ENCODE results near the gene TMSB4X.

DNA sequence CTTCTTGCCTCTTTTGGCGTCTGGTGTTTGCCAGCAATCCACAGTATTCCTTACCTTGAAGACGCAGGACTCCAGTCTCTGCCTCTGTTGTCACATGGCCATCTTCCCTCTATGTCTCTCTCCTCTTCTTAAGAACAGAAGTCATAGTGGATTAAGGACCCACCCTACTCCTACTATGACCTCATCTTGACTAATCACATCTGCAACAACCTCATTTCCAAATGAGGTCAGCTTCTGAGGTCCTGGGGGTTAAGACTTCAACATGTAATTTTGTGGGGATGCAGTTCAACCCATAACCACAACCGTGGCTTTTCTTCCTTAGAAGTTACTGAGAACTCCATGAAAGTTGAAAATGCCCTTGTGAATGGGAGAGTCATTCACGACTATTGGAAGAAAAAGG is 45.2 kb upstream of the TMSB4X start:
- TF ChIP-seq, protein P1, sequence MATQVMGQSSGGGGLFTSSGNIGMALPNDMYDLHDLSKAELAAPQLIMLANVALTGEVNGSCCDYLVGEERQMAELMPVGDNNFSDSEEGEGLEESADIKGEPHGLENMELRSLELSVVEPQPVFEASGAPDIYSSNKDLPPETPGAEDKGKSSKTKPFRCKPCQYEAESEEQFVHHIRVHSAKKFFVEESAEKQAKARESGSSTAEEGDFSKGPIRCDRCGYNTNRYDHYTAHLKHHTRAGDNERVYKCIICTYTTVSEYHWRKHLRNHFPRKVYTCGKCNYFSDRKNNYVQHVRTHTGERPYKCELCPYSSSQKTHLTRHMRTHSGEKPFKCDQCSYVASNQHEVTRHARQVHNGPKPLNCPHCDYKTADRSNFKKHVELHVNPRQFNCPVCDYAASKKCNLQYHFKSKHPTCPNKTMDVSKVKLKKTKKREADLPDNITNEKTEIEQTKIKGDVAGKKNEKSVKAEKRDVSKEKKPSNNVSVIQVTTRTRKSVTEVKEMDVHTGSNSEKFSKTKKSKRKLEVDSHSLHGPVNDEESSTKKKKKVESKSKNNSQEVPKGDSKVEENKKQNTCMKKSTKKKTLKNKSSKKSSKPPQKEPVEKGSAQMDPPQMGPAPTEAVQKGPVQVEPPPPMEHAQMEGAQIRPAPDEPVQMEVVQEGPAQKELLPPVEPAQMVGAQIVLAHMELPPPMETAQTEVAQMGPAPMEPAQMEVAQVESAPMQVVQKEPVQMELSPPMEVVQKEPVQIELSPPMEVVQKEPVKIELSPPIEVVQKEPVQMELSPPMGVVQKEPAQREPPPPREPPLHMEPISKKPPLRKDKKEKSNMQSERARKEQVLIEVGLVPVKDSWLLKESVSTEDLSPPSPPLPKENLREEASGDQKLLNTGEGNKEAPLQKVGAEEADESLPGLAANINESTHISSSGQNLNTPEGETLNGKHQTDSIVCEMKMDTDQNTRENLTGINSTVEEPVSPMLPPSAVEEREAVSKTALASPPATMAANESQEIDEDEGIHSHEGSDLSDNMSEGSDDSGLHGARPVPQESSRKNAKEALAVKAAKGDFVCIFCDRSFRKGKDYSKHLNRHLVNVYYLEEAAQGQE (IDR thresholded peaks at IDR 0.05; ENCODE audit: insufficient read depth in 1 of 2, low read depth in 2 of 2, low read length in 2 of 2), result no peak
- no peak for TF ChIP-seq TAF1 (IDR thresholded peaks at IDR 0.05; ENCODE audit: borderline replicate concordance, insufficient read depth, low read length)
- no peak for TF ChIP-seq POLR2AphosphoS5 (IDR thresholded peaks at IDR 0.05; ENCODE audit: low read depth, low read length)
